ENCODE results near the gene CAPN15.

CAPN15 gene

DNA sequence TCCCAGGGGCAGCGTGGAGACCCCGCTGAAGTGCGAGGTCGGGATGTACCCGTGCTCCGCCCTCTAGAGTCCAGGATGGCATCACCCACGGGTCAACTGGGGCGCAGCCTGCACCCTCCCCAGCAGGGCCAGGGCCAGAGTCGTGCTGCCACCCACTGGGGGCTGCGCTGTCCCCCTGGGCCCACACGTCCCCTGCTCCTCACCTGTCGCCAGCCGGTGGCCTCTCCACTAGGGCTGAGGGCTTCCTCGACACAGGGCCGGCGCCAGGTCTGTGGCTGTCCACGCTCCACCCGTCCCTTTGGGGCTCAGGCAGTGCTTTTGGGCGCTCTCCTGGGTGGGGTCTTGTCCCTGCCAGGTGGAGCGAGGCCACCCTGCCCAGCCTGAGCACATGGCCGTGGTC lies 21.1 kb downstream of the CAPN15 start:
- no peak for DNase-seq

DNA sequence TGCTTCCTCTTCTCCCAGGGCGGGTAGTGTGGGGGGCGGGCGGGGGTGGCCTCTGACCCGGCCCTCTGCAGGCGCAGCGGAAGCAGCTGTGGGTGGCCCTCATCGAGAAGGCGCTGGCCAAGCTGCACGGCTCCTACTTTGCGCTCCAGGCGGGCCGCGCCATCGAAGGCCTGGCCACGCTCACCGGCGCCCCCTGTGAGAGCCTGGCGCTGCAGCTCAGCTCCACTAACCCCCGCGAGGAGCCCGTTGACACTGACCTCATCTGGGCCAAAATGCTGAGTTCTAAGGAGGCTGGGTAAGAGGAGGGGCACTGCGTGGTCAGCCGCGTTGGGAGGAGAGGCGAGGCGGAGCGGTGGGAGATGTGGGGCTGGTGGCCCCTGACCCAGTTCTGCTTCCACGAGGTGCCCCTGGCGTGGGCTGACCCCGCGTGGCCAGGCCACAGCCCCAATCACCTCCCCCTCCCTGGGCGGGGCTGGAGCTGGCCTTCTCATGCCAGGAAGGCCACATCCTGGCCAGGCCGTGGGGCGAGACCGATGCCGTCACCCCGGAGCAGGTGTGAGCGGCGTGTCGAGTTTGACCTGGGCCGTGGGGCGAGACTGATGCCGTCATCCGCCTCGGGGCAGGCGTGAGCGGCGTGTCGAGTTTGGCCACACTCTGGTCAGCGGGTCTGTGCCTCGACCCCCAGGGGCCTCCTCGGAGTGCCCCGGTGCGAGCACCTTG lies 22.2 kb downstream of the CAPN15 start:
- DNase-seq: no peak

DNA sequence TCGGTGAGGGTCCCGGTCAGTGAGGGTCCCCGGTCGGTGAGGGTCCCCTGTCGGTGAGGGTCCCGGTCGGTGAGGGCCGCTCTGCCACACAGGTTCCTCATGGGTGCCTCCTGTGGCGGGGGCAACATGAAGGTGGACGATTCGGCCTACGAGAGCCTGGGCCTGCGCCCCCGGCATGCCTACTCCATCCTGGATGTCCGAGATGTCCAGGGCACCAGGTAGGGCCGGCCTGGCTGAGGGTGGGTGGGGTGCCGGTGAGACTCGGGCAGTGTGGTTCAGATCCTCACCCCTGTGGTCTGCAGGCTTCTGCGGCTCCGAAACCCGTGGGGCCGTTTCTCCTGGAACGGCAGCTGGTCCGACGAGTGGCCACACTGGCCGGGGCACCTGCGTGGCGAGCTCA lies 23.7 kb downstream of the CAPN15 start:
- DNase-seq: no peak

DNA sequence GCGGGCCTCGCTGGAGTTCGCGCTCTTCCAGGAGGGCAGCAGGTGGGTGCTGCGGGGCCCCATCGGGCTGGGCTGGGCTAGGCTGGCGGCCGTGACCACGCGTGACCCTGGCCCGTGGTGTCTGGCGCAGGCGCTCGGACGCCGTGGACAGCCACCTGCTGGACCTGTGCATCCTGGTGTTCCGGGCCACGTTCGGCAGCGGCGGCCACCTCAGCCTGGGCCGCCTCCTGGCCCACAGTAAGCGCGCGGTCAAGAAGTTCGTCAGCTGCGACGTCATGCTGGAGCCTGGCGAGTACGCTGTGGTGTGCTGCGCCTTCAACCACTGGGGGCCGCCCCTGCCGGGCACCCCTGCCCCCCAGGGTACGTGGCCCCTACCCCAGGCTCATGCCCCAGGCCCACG lies 24.7 kb downstream of the CAPN15 start:
- no peak for DNase-seq

DNA sequence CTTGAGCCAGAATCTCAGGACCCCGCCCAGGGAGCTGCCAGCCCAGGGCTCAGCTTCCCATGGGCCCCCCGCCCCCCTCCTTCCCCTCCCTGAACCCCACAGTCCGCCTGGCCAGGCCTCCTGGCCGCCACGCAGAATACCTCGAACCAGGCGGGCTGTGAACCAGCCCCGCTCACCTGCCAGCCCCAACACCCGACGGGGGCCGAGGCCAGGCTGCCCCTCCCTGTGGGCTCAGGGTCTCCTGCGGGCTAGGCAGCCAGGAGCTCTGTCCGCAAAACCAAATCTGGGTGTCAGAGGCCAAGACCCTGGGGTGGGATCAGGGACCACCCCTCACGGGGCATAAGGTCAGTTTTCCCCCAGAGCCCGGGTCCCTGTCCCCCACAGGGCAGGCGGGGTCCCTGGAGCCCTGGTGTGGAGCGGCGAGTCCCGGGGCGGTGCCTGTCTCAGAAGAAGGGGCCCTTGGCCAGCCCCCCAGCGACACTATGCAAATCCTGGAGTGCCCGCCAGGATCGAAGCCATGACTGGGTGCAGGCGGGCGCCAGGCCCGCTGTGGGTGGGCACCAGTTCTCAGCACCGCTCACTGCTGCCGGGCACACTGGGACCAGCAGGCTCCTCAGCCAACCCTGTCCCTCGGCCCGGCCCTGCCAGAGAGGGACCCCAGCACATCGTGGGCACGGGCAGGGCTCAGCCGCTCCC lies 26.2 kb downstream of the CAPN15 start:
- no peak for DNase-seq

DNA sequence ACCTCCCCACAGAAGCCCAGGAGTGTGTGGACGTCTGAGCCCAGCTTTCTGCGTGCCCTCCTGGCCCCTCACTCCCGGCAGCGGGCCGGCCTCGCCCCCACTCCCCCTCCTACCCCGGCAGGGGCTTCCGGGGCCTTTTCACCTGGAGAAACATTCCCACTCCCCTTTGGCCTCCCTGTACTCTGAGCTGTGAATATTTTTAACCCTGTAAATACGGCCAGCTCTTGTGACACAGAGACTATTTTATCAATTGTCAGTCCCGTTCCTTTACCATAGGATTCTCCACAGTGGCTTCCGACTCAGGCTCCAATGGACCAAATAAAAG lies 26.7 kb downstream of the CAPN15 start:
- DNase-seq: no peak

DNA sequence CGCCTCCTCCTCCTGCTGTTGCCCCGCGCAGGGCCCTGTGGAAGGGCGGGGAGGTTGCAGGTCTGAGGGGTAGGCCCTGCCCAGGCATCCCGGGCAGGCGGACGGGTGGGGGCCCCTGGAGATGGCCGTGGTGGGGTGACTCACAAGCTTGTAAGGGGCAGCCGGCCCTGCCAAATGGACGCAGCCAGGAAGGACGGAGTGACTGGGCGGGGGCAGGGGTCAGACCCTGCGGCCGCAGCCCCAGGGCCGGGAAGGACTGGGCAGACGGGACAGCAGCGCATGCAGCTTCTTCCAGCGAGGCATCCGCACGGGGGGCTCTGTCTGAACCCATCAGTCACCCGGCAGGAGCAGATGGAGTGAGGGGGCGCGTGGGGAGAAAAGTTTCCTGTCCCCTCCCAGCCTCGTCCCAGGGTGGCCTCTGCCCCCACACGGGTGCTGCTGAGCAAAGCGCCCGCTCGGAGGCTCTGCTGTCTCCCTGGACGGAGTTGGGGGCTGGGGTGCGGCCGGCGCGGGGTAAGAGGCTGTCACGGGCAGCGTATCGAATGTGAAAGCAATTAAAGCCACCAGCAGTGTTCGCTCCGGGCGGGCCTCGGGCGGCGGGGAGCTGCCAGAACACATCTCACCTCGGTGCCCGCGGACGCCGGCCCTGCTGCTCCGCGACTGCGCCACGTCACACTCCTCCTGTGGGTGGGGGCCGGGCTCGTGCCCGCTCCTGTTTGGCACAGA lies 27.3 kb downstream of the CAPN15 start:
- no peak for DNase-seq

DNA sequence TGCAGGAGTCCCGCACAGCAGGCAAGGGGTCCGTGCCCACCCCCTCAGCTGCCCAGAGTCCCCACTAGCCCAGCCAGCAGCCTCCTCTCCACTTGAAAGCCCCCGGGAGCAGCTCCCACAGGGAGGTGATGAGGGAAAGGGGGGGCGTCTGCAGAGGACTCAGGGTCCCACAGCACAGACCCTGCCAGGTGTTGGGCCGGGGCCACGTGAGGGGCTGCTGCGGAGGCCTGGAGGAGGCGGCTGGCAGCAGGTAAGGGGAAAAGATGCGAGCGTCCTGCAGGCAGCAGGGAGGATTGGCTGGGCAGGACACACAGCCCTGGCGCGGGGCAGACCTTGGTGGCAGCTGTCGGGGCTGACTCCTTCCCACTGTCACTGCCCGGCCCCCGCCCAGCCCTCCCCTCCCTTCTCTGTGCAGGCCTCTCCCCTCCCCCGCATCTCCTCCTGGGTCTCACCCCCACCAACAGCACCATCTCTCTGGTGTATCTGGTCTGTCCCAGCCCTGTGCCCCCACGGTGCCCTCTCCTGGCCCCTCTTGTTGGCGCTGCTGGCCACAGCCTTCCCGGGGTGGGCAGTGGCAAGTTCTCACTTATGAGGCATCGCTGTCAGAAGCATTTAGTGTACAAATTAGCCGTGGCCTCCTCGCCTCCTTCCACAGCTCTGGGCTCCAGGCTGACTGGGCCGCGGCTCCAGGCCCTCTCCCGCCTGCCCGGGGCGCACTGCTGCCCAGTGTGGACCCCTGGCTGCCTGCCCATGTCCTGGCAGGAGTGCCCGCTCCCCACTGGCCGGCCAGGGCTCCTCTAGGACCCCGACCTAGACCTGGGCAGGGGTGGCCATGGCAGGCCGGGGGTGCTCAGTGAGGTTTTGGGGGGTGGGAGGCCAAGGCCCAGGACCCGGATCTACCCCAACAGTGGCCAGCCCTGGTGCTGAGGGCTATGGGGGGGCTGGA lies 28.3 kb downstream of the CAPN15 start:
- DNase-seq: no peak

DNA sequence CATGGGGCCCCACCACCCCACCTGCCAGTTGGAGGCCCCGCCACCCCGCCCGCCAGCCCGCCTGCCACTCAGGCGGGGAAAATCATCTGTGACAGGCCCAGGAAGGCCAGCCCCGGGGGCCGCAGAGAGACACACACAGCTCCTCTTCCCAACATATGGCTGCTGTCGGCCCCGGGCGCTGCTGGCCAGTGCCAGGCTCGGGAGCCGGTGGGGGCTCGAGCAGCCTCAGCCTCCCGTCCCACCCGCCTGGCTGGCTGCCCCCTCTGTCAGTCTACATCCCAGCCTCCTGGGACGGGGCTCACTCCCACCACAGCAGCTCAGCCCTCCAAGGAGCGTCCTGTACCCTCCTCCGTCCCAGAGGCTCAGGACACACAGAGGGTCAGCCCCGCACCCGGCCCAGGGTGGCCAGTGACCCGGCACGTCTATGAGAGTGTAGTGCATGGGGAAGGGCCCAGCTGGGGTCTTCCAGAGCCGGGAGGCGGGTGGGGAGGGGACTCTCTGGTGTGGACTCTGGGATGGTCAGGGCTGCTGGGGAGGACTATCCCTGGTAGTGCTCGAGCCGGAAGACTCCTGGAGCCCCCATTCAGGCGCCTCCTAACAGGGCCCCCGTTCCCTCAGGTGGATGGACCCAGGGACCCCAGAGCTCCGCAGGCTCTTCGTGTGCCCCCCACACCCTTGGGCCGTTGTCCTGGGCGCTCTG lies 29.1 kb downstream of the CAPN15 start:
- DNase-seq: no peak

DNA sequence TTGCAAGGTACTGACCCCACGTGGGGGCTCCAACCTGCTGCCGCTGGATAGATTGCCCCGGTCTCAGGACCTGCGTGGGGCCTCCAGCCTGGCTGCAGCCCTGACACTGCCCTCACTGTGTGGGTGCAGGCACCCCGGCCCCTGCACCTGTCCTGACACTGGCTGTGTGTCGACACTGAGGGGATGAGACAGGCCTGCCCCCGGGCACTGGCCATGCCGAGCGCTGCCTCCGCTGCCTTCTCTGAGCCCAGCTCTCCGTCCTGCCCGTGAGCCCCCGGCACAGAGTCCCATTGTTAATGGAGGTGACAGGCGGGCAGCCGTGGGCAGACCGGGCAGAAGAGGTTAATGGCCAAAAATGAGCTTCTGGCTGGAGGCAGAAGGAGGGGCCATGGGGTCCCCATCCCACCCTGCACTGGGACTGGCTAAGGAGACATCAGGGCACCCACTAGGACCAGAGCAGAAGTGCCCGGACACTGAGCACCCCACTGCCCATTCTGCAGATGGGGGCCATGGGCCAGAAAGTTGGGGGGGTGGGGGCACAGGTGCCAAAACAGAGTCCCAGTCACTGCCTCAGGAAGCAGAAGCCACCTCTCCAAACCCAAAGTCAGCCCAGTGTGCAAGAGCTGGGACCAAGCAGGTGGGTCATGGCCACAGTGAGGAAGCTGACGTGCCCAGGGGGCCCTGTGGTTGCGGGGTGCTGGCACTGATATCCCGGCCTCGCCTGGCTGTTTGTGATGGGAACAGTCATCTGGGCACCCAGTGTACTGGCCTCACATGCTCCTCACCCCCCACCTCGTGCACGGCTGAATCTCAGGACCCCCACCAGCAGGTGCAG lies 30.2 kb downstream of the CAPN15 start:
- no peak for DNase-seq

DNA sequence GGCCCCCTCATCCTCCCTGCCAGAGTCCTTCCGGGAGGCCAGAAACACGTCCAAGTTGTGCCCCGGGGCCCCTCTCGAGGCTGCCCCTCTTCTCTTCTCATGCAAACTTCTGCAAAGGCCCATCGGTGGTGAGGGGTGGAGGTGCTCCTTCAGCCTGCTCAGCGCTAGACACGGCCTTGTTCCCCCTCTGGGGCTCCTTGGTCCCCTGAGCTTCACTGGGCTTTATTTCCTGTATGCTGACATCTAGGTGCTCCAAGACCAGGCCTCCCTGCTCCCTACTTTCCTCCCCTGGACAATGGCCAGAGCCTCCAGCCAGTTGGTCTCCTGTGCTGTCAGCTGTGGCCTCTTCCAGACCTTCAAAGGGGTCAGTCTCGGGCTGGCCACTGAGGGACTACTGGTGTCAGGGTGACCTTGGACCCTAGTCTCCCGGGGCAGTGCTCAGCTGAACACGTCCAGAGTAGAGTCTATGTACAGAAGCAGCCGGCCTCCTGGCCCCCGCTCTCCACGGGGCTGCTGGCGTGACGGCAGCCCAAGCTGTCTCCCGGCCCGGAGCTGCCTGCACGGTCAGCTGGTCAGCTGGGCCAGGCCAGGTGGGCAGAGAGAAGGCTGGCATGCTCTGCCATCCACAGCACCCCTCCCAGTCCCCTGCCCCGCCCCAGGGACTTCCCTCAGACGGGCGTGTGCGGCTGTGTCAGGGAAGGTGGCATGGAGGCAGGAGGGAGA lies 30.9 kb downstream of the CAPN15 start:
- DNase-seq: no peak

DNA sequence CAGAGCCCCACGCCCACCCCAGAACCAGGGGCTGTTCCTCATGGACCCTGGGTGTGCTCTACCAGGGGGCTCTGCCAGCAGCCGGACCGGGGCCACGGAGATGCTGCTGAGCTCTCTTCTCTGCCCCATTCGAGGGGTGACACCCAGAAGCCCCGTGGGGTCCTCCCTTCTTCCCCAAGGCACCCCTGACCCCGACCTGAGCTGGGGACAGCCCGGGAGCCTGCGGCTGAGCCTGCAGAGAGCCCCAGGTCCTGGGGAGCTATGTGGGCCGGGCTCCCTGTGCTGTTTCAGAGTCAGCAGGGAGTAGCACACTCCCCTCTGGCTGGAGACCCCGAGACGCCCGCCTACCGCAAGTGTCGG lies 31.5 kb downstream of the CAPN15 start:
- no peak for DNase-seq

DNA sequence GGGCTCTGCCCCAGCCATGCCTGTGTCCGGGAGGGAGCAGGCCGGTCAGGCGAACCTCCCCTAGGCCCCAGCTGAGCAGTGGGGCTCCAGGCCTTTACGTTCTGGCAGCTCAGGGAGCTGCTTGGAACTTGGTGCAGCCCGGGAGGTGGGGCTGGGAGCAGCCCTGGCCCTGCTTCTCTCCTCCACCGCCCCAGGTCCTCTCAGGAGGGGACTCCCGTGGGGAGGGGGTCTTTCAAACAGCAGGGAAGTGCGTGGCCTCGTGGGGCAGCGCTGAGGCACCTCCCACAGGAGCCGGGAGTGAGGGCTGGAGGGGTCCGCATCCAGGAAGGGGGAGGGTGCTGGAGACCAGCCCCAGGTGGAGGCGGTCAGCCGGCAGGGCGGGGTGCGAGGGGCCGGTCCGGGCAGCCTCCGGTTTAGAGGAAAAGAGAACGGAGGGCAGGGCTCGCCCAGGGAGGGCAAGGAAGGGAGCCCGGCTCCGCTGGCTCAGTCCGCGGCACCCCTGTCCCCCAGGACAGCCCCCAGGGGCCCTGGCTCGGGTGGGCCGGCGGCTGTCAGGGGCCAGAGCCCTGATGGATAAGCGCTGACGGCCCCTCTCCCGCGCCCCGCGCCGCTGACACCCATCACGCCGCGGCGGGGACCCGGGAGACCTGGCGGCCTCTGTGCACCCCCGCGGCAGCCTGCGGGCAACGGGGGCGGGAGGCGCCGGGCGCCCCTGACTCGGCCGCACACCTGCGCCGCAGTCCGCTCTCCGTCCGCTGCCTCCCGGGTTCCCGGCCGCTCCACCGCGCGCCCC lies 32.1 kb downstream of the CAPN15 start:
- no peak for DNase-seq

DNA sequence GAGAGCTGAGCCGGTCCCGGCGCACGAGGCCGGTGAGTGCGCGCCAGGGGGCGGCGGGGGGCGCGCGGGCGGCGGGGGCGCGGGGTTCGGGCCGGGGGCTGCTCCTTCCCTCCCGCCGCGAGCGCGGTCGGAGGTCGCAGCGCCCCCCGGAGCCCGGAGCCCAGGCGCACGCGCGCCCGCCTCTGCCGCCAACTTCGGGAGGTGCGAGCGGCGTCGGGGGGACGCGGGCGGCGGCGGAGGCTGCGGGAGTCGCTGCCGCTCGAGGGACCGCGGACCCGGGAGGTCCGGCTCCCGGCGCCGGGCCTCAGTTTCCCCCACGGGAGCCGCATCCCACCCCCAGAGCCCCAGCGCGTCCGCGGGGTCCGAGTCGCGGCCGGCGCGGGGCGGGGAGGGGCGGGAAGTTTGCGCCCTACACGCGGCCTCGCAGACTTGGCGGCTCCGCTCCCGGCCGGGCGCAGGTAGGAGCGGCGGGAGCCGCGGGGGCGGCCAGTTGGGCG lies 32.7 kb downstream of the CAPN15 start, which contains the start of gene PRR35:
PRR35 (plus strand) TSS at position 191 of the 497 bp plus-strand sequence. CDS start 2,901 bp downstream, outside the sequence.
- no peak for DNase-seq

DNA sequence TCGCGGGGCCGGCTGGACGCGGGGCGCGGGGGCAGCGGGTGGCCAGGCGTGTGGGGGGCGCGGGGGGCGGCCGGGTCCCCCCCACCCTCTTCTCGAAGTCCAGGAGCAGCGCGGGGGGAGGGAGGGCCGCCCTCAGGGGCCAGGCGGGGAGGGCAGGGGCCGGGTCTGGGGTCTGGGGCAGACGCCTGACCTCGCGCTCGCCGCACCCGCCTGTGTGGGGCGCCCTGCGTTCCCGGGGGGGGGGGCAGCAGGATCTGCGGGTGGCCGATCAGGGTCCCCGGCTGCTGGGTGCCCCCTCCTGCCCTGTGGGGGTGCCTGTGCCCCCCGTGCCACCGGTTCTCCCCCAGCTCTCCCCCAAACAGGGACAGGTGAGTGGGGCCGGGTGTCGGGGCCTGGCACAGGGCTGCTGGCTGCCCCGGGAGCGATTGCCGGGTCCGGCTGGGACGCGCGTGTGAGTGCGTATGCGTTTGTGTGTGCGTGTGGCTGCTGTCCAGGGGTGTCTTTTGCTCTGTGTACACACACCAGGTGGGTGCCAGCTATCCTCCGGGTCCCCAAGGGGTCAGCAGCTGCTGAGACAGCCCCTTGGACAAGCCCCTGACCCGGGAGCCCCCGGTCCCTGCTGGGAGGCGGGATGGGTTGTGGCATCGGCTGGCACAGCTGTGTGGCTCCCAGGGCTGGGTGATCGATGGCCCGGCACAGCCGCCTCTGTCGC lies 33.3 kb downstream of the CAPN15 start:
- DNase-seq: no peak

DNA sequence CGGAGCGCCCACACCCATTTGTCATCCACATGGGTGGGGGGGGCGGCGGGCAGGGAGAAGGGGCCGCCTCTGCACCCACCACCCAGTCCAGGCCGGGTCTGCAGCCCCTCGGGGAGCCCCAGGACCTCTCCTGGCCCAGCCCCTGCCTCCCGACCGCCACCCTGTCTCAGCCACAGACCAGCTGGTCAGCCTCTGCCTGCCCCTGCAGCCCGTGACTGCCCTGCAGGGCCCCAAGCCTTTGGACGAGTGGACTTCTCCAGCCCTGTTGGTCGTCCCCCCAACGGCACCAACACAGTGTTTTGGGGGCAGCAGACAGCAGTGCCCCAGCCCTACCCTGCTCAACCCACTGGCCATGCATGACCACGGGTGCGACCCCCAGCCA lies 33.9 kb downstream of the CAPN15 start:
- DNase-seq: no peak

DNA sequence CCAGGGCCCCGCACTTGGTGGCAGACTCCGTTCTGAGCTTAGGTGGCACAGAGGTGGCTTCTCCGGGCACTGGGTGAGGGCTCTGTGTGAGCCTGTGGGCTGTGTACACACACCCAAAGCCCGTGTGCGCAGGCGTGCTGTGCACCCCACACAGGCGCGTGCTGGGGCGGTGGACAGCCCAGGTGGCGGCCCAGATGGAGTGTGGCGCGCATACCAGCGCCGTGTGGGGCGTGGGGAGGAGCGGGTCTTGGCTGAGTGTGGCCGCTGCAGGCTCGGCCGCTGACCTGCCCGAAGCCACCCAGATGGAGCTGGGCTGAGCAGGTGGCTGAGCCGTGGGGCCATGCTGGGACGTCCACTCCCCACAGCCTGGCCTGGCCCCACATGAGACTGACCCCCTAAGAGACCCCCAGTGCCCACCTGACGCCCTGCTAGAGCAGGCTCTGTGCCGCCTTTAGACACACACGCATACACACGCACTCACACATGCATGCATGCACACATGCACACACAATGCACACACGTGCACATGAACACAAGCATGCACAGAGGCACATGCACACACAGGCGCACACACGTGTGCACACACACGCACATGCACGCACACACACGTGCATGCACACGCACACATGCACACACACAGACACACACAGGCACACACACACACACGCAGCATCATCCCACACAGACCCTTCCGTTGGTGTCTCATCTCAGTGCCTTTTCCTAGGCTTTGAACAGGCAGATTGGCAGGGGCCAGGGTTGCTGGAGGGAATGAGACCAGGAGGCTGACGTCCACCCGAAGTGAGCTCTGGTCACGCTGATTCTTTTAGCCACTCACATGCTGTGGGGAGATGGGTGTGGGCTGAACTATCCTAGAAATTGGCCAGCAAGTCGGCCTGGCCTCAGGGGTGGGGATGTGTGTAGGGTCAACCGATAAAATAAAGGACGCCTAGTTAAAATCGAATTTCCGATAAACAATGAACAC lies 34.7 kb downstream of the CAPN15 start:
- no peak for DNase-seq
